HepG2 (cell line): ENCODE results near the gene TMEM214. TPM values are rescaled to one million over a fixed set of nuclear protein-coding genes. Genes with fewer than 3 reads are reported as not detected.

Experiments
- ATAC-seq: fragments of 200-7000 bp; cut with Tn5 transposase; 3 replicates; pipeline ENCODE4 v1.9.1; 2020; ENCODE audit warnings: mild to moderate bottlenecking, moderate library complexity
- BruUV-seq: library from RNA; stranded (reverse); fragments of 400-500 nt; replicated peaks from 2 replicates; lab custom pipeline; 2021; lab: Mats Ljungman, UMichigan
- CTCF ChIA-PET: fragments of 300-600 bp; formaldehyde crosslinking; extraction: SDS; loops from one replicate; lab custom pipeline; 2021; ENCODE audit warnings: low total read pairs, inconsistent platforms, low intra/inter-chr PET ratio; lab: Yijun Ruan, JAX
- POLR2A ChIA-PET: fragments of 350-600 bp; sonication (Branson Sonifier 250); formaldehyde crosslinking; loops from one replicate; lab custom pipeline; 2020; ENCODE audit warnings: antibody characterized with exemption, inconsistent platforms; lab: Yijun Ruan, JAX
- DNase-seq: peaks from one replicate; pipeline ENCODE4 v3.0.0-alpha.2; 2015; ENCODE audit warnings: low spot score
- FAIRE-seq: peaks from 3 replicates; lab custom pipeline; 2011; peaks lifted over from hg19 to GRCh38; lab: Jason Lieb, UNC
- H2AFZ ChIP-seq: one replicate; pipeline ENCODE4 v1.6.1; 2011; ENCODE audit warnings: low read length, inconsistent platforms
- H3K27ac ChIP-seq: fragments of 300-600 bp; 3 replicates; pipeline ENCODE4 v1.8.0; 2011; ENCODE audit warnings: mixed run types, mild to moderate bottlenecking, mixed read lengths, low read length, inconsistent platforms; ENCODE audit not compliant: insufficient read depth; ENCODE audit errors: extremely low read length
- H3K27me3 ChIP-seq, 2 experiments: fragments of 200-600 bp in 1 of 2; 2 replicates in 1 of 2; 3 replicates in 1 of 2; pipeline versions ENCODE4 v1.6.0 to v1.8.0; 2011; ENCODE audit warnings: low read length in 2 of 2, mild to moderate bottlenecking in 2 of 2, moderate library complexity in 2 of 2, inconsistent platforms in 1 of 2; ENCODE audit not compliant: insufficient read depth in 2 of 2, control insufficient read depth in 1 of 2
- H3K36me3 ChIP-seq, 2 experiments: fragments of 200-600 bp in 1 of 2; replicated peaks in 1 of 2; 2 replicates in 1 of 2; 3 replicates in 1 of 2; pipeline versions ENCODE4 v1.5.1 to v1.8.0; 2011; ENCODE audit warnings: low read length in 2 of 2, inconsistent platforms in 1 of 2; ENCODE audit not compliant: insufficient read depth in 2 of 2, control insufficient read depth in 1 of 2
- H3K4me1 ChIP-seq: 2 replicates; pipeline ENCODE4 v1.5.1; 2012; ENCODE audit warnings: low read length, inconsistent platforms; ENCODE audit not compliant: insufficient read depth
- H3K4me2 ChIP-seq: 2 replicates; pipeline ENCODE4 v1.6.0; 2011; ENCODE audit warnings: low read depth, low read length, inconsistent platforms
- H3K4me3 ChIP-seq, 3 experiments: fragments of 200-600 bp in 1 of 3; sonication (generic), shearing (Covaris generic) in 1 of 3; replicated peaks in 1 of 3; 2 replicates each; pipeline ENCODE4 v1.5.1; 2011 to 2016; ENCODE audit warnings: low read length in 3 of 3, inconsistent platforms in 2 of 3, low read depth in 2 of 3, mild to moderate bottlenecking in 2 of 3, control low read depth in 1 of 3, mixed read lengths in 1 of 3; ENCODE audit not compliant: insufficient read depth in 1 of 3
- H3K79me2 ChIP-seq: one replicate; pipeline ENCODE4 v1.6.1; 2011; ENCODE audit warnings: low read length, inconsistent platforms; ENCODE audit not compliant: insufficient read depth
- H3K9ac ChIP-seq: 2 replicates; pipeline ENCODE4 v1.6.0; 2011; ENCODE audit warnings: mild to moderate bottlenecking, low read depth, low read length, inconsistent platforms; ENCODE audit not compliant: insufficient read depth
- H3K9me3 ChIP-seq: 2 replicates; pipeline ENCODE4 v1.5.1; 2012; ENCODE audit warnings: mild to moderate bottlenecking, low read length
- H4K20me1 ChIP-seq: 2 replicates; pipeline ENCODE4 v1.6.0; 2011; ENCODE audit warnings: inconsistent platforms, mild to moderate bottlenecking, low read length, moderate library complexity; ENCODE audit not compliant: insufficient read depth
- FOXK1 ChIP-seq: sonication (generic); formaldehyde crosslinking; IDR thresholded peaks from 2 replicates; pipeline ENCODE4 v1.4.0; 2020; ENCODE audit warnings: low read depth, missing genetic modification reagents, borderline replicate concordance
- ZMYM4 ChIP-seq: sonication (generic); formaldehyde crosslinking; IDR thresholded peaks from 2 replicates; pipeline ENCODE4 v1.8.1; 2023; ENCODE audit warnings: mild to moderate bottlenecking, missing genetic modification reagents
- ZNF17 ChIP-seq: sonication (generic); formaldehyde crosslinking; IDR thresholded peaks from 2 replicates; pipeline ENCODE4 v1.5.0; 2020; ENCODE audit warnings: mild to moderate bottlenecking, missing genetic modification reagents
- ZNF615 ChIP-seq: sonication (generic); formaldehyde crosslinking; IDR thresholded peaks from 2 replicates; pipeline ENCODE4 v1.5.0; 2020; ENCODE audit warnings: mild to moderate bottlenecking, missing genetic modification reagents, borderline replicate concordance
- ZNF619 ChIP-seq: sonication (generic); formaldehyde crosslinking; IDR thresholded peaks from 2 replicates; pipeline ENCODE4 v1.4.0; 2020; ENCODE audit warnings: mild to moderate bottlenecking, missing genetic modification reagents
- ZNF768 ChIP-seq: sonication (generic); formaldehyde crosslinking; IDR thresholded peaks from 2 replicates; pipeline ENCODE4 v1.4.0; 2020; ENCODE audit warnings: missing genetic modification reagents
- WGBS: methylation state at CpG from one replicate; pipeline ENCODE4 v1.1.6; 2017; ENCODE audit warnings: low lambda C conversion rate; 5-methylcytosine and 5-hydroxymethylcytosine counted together
- in situ Hi-C: cut with HindIII; loops from 2 replicates; pipeline ENCODE4 v1.10.0; 2017; ENCODE audit warnings: low pct_unique_long_range_greater_than_20kb; ENCODE audit not compliant: extremely low pct_ligation_motif_present
- intact Hi-C: fragments of 100-400 bp; cut with micrococcal nuclease; formaldehyde crosslinking; loops from one replicate; pipeline ENCODE4 v1.10.0; 2022; ENCODE audit not compliant: unreplicated experiment
- polyA plus RNA-seq, 8 experiments: library from polyadenylated mRNA; depleted of rRNA in 3 of 8; stranded (reverse) in 7 of 8; unstranded in 1 of 8; fragments of >200 nt; fragmentation: Illumina TruSeq in 4 of 8; extraction: Trizol in 4 of 8; gene quantifications; 2 replicates each; pipeline versions ENCODE4 v1.2.1 to v1.2.3, GENCODE V29; 2011 to 2016; ENCODE audit warnings: low read depth in 4 of 8, missing spikeins in 1 of 8, mixed read lengths in 1 of 8; ENCODE audit not compliant: insufficient read depth in 1 of 8
- total RNA-seq, 5 experiments: library from RNA; depleted of rRNA; stranded (reverse); fragments of >200 nt; fragmentation: Illumina TruSeq; extraction: Trizol; gene quantifications; 2 replicates each; pipeline ENCODE4 v1.2.3, GENCODE V29; 2016; ENCODE audit warnings: low read depth in 1 of 5
- TF ChIP-seq, protein P1 (sequence below): sonication (generic); formaldehyde crosslinking; IDR thresholded peaks from 2 replicates; pipeline ENCODE4 v1.5.0; 2020; ENCODE audit warnings: missing genetic modification reagents
- TF ChIP-seq, protein P2 (sequence below): IDR thresholded peaks from 2 replicates; pipeline ENCODE4 v1.6.1; 2016

The TMEM214 gene
- total and polyA plus RNA-seq, 2 of the 13 experiments (the other 11 are each of a cell fraction or from before 2014, with no cell fraction given): 58.3 to 132 TPM

DNA sequence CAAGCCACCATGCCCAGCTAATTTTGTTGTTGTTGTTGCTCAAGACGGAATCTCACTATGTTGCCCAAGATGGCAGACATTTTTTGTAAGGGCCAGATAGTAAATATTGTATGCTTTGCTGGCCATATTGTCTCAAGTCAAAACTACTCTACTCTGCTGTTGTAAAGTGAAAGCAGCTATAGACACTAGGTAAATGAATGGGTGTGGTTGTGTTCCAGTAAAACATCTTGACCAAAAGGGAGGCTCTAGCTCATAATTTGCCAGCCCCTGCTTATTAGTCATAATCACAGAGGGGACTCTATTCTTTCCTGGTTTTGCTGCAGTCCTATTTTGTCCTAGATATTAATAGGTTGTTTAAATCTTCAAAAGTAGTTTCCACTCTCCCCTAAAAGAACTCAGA lies 37.8 kb upstream of the TMEM214 start (continued):
- TF ChIP-seq, protein P1, sequence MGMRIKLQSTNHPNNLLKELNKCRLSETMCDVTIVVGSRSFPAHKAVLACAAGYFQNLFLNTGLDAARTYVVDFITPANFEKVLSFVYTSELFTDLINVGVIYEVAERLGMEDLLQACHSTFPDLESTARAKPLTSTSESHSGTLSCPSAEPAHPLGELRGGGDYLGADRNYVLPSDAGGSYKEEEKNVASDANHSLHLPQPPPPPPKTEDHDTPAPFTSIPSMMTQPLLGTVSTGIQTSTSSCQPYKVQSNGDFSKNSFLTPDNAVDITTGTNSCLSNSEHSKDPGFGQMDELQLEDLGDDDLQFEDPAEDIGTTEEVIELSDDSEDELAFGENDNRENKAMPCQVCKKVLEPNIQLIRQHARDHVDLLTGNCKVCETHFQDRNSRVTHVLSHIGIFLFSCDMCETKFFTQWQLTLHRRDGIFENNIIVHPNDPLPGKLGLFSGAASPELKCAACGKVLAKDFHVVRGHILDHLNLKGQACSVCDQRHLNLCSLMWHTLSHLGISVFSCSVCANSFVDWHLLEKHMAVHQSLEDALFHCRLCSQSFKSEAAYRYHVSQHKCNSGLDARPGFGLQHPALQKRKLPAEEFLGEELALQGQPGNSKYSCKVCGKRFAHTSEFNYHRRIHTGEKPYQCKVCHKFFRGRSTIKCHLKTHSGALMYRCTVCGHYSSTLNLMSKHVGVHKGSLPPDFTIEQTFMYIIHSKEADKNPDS (CRISPR knock-in tag): no peak
- TF ChIP-seq FOXK1: no peak
- no peak for TF ChIP-seq ZNF619 (CRISPR knock-in tag)
- TF ChIP-seq ZNF615: no peak
- no peak for TF ChIP-seq ZMYM4 (CRISPR knock-in tag)
- TF ChIP-seq, protein P2, sequence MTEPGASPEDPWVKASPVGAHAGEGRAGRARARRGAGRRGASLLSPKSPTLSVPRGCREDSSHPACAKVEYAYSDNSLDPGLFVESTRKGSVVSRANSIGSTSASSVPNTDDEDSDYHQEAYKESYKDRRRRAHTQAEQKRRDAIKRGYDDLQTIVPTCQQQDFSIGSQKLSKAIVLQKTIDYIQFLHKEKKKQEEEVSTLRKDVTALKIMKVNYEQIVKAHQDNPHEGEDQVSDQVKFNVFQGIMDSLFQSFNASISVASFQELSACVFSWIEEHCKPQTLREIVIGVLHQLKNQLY (CRISPR knock-in tag): no peak

DNA sequence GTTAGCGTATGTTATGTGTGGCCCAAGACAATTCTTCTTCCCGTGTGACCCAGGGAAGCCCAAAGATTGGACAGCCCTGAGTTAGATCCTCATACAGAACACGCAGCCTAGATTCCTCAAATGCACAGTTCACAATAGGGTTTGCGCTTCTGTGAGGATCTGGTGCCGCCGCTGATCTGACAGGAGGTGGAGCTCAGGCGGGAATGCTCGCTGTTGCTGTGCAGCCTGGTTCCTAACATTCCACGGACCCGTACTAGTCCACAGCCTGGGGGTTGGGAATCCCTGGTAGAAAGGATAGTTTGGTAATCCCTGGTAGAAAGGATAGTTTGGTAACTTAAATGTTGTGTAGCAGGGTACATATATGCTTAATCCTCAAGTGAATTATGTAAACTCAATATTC lies 35.4 kb upstream of the TMEM214 start:
- 12% methylated on average over 10 of the region's 10 CpGs for WGBS
- no peaks in the 10 kb centered on the region for H3K79me2 ChIP-seq
- H3K27ac ChIP-seq: no peak overlapping the region
- H3K4me3 ChIP-seq: no peak overlapping the region
- no TSS peak for BruUV-seq
- H3K4me1 ChIP-seq: no peaks in the 10 kb centered on the region
- no peak overlapping the region for H2AFZ ChIP-seq
- intact Hi-C loops (no loop called here), in situ Hi-C loops (no loop called here)
- ATAC-seq: peak; percentile 65
- no peaks in the 10 kb centered on the region for H3K9me3 ChIP-seq
- TF ChIP-seq ZNF17 (CRISPR knock-in tag): no peak
- peak; percentile 40; the same call in 1 of the 2 replicates for TF ChIP-seq ZNF768
- no peak for DNase-seq
- H4K20me1 ChIP-seq: no peaks in the 10 kb centered on the region
- peaks cover 0 to 8% of the 10 kb centered on the region in 2 experiments; a peak in 1 of 5 replicates for H3K27me3 ChIP-seq
- no peak overlapping the region for H3K4me2 ChIP-seq
- ChIA-PET POLR2A (no interaction called here), CTCF (no interaction called here)
- H3K36me3 ChIP-seq: no peaks in the 10 kb centered on the region
- peak; percentile 39 for FAIRE-seq
- no peak overlapping the region for H3K9ac ChIP-seq
